Hematopoietic multipotent progenitor cell treated with erythropoietin and hydrocortisone succinate and interleukin-3 and kit ligand, for 6 days (in vitro differentiated cells): Measurements from ENCODE around the gene SUV39H2.
A peak's percentile ranks its signal among the peaks of the same experiment; 100 is the strongest.
"Not testable (repeated sequence)": the region's sequence is repeated elsewhere in the genome, so short reads cannot be mapped to it uniquely, and the experiment has no call there.

Experiments
- DNase-seq: peaks from one replicate; pipeline ENCODE4 v3.0.0-alpha.2; 2015

The SUV39H2 gene

GRCh38 chr10:14878266-14879123, at the start of gene SUV39H2:
SUV39H2 (plus strand) TSS chr10:14878866; CDS start chr10:14878889, 23 bp downstream.
- peak; percentile 97 for DNase-seq

- no peak for DNase-seq
Measured at GRCh38 chr10:14833106-14833505, 45.6 kb upstream of the SUV39H2 start.

- no peak for DNase-seq
Measured at GRCh38 chr10:14836208-14836607, 42.5 kb upstream of the SUV39H2 start.

- no peak for DNase-seq
Measured at GRCh38 chr10:14837003-14837756, 41.5 kb upstream of the SUV39H2 start.

- DNase-seq = peak; percentile 100
Measured at GRCh38 chr10:14837757-14838581, 40.7 kb upstream of the SUV39H2 start, which contains the start of the genes CDNF, HSPA14 and MSANTD7. CDNF (minus strand) TSS chr10:14838037; CDS start chr10:14837946, 91 bp downstream. HSPA14 (plus strand) TSS chr10:14838306; CDS start chr10:14838403, 97 bp downstream. MSANTD7 (plus strand) TSS chr10:14838306; CDS start chr10:14842285, 3,979 bp downstream.

GRCh38 chr10:14838582-14839304, 39.9 kb upstream of the SUV39H2 start:
- DNase-seq = peak; percentile 44

- peak; percentile 26 for DNase-seq
Measured at GRCh38 chr10:14839305-14839695, 39.4 kb upstream of the SUV39H2 start.

GRCh38 chr10:14840178-14840577, 38.5 kb upstream of the SUV39H2 start:
- DNase-seq = no peak

GRCh38 chr10:14843327-14843988, 35.2 kb upstream of the SUV39H2 start:
- DNase-seq = no peak

GRCh38 chr10:14844948-14845347, 33.7 kb upstream of the SUV39H2 start:
- no peak for DNase-seq

- DNase-seq = no peak
Measured at GRCh38 chr10:14852236-14852635, 26.4 kb upstream of the SUV39H2 start.

- no peak for DNase-seq
Measured at GRCh38 chr10:14855453-14855852, 23.2 kb upstream of the SUV39H2 start.

- DNase-seq = no peak
Measured at GRCh38 chr10:14858338-14858960, 20.2 kb upstream of the SUV39H2 start.

- no peak for DNase-seq
Measured at GRCh38 chr10:14859043-14859442, 19.6 kb upstream of the SUV39H2 start.

GRCh38 chr10:14859775-14860174, 18.9 kb upstream of the SUV39H2 start:
- DNase-seq = no peak

GRCh38 chr10:14860791-14861190, 17.9 kb upstream of the SUV39H2 start:
- DNase-seq = no peak

GRCh38 chr10:14864466-14864865, 14.2 kb upstream of the SUV39H2 start:
- DNase-seq = not testable (repeated sequence)

GRCh38 chr10:14864871-14865270, 13.8 kb upstream of the SUV39H2 start:
- not testable (repeated sequence) for DNase-seq

GRCh38 chr10:14873090-14873760, 5.4 kb upstream of the SUV39H2 start:
- peak; percentile 63 for DNase-seq

GRCh38 chr10:14875941-14876340, 2.7 kb upstream of the SUV39H2 start:
- DNase-seq = no peak
